ENCODE data around the gene ATF7. TPM values are rescaled to one million over a fixed set of nuclear protein-coding genes. Genes with fewer than 3 reads are reported as not detected.

The ATF7 gene
- total and polyA plus RNA-seq, 9 of the 15 experiments (the other 6 are each of a cell fraction or from before 2014, with no cell fraction given): 10.6 to 30.4 (median 20.7) TPM

DNA sequence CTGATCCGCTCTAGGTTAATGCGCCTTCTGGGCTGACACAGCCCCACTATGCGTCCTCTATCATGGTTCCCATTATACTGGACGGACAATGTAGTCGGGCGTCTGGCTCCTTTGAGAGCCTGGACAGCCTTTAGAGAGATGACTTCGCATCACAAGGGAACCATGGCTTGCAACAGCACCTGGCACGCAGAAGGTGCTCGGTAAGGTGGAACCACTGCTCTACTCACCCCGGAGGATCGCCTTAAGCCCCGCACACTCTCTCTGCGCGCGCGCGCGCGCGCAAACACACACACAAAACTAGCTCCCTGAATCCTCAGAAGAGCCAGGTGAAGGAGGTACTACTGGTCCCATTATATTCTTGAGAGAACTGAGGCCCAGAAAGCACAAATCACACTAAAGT lies 134.0 kb downstream of the ATF7 start:
- CTCF ChIA-PET (ENCODE audit: low intra/inter-chr PET ratio): no interaction called here
- H3K4me2 ChIP-seq (ENCODE audit: insufficient read depth, low read length): peak overlapping the region; percentile 79
- peaks cover 27 to 40% of the 10 kb centered on the region in 2 experiments; a peak in 4 of 5 replicates for H3K4me1 ChIP-seq (replicated peaks in 1 of 2; ENCODE audit: control insufficient read depth in 2 of 2, insufficient read depth in 2 of 2, low read length in 2 of 2)
- H3K36me3 ChIP-seq (ENCODE audit: control insufficient read depth, insufficient read depth, low read length): peaks cover 7% of the 10 kb centered on the region; the same call in 2 of the 3 replicates
- BruUV-seq (replicated peaks): no TSS peak
- H3K9me1 ChIP-seq (ENCODE audit: control insufficient read depth, insufficient read depth, low read length): no peaks in the 10 kb centered on the region
- H3K9ac ChIP-seq (ENCODE audit: insufficient read depth in 1 of 2, low read depth in 2 of 2, low read length in 2 of 2): peak overlapping the region in 1 of 2 experiments; percentile 78; a peak in 2 of 4 replicates
- H3K27ac ChIP-seq (ENCODE audit: extremely low read depth, low read depth, low read length): peak overlapping the region; percentile 56; the same call in 1 of the 3 replicates
- intact Hi-C loops (cut with micrococcal nuclease): no loop called here
- no peak for FAIRE-seq
- in situ Hi-C loops (cut with MboI): no loop called here
- no peaks in the 10 kb centered on the region for H3K9me3 ChIP-seq (replicated peaks; ENCODE audit: control insufficient read depth, insufficient read depth, low read depth, low read length)
- peak overlapping the region; percentile 86; the same call in 1 of the 2 replicates for H2AFZ ChIP-seq (ENCODE audit: low read depth, low read length)
- no peaks in the 10 kb centered on the region for H4K20me1 ChIP-seq (replicated peaks; ENCODE audit: control insufficient read depth, insufficient read depth, low read length)
- H3K79me2 ChIP-seq (ENCODE audit: control insufficient read depth, insufficient read depth, low read length): no peaks in the 10 kb centered on the region
- no peaks in the 10 kb centered on the region for H3K27me3 ChIP-seq (ENCODE audit: control insufficient read depth in 2 of 2, insufficient read depth in 2 of 2, low read length in 2 of 2)
- H3K4me3 ChIP-seq: 0 out of 2 replicates have a peak overlapping the region, but pooled peaks have one; percentile 47
- TF ChIP-seq DNMT1 (IDR thresholded peaks at IDR 0.05): no peak
- TF ChIP-seq NRF1 (conservative IDR thresholded peaks at IDR 0.05 in 1 of 2, IDR thresholded peaks at IDR 0.05 in 1 of 2): peak; percentile 47 to 56; a peak in 3 of 4 replicates
- peak; percentile 50; the same call in 1 of the 2 replicates for TF ChIP-seq ZKSCAN1 (IDR thresholded peaks at IDR 0.05; ENCODE audit: low read depth, low read length)
- no peak for TF ChIP-seq TAL1 (IDR thresholded peaks at IDR 0.05)
- TF ChIP-seq, protein P1, sequence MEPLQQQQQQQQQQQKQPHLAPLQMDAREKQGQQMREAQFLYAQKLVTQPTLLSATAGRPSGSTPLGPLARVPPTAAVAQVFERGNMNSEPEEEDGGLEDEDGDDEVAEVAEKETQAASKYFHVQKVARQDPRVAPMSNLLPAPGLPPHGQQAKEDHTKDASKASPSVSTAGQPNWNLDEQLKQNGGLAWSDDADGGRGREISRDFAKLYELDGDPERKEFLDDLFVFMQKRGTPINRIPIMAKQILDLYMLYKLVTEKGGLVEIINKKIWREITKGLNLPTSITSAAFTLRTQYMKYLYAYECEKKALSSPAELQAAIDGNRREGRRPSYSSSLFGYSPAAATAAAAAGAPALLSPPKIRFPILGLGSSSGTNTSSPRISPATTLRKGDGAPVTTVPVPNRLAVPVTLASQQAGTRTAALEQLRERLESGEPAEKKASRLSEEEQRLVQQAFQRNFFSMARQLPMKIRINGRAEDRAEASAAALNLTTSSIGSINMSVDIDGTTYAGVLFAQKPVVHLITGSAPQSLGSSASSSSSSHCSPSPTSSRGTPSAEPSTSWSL (CRISPR knock-in tag; IDR thresholded peaks at IDR 0.05; ENCODE audit: borderline replicate concordance): no peak
- POLR2A ChIA-PET: interaction anchor here (0.5 to 2.0 kb wide), 9 partner anchors 9 to 63 kb away, joined by 3 to 13 read pairs (median 4); partner anchors contain the start of gene TARBP2
- WGBS (ENCODE audit: insufficient coverage, low coverage, missing lambda C conversion rate): 92% methylated on average over 17 of the region's 20 CpGs
- no peak for DNase-seq (ENCODE audit: extremely low read depth in 1 of 4, low spot score in 3 of 4)
- no peak for ATAC-seq

Measured in K562 (cell line).